EH (cell line): ENCODE measurements around the gene TMOD1.
A peak's percentile ranks its signal among the peaks of the same experiment; 100 is the strongest.

Source experiments
- DNase-seq: peaks from one replicate; pipeline ENCODE4 v3.0.0-alpha.2; 2015; ENCODE audit warnings: low read depth

The TMOD1 gene

GRCh38 chr9:97518166-97518908, 16.9 kb downstream of the TMOD1 start:
- no peak for DNase-seq

DNA sequence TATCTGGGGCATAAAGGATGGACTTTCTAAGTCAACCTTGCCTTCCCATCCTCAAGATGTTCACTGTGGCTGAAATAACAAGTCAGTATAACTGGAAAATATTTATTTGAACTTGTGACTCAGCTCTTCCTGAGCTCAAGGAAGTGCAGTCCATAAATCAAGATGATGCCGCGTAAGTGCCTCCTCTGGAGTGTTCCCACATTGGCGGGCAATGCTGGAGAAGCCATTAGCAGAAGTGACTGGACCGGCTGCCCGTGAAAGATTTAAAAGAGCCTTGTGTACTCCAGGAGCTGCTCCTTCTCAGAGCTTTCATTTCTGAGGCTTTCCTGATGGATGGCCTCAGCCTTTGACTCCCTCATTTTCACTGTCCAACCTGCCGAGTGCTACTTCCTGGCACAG, 17.4 kb downstream of the TMOD1 start:
- peak; percentile 91 for DNase-seq

DNA sequence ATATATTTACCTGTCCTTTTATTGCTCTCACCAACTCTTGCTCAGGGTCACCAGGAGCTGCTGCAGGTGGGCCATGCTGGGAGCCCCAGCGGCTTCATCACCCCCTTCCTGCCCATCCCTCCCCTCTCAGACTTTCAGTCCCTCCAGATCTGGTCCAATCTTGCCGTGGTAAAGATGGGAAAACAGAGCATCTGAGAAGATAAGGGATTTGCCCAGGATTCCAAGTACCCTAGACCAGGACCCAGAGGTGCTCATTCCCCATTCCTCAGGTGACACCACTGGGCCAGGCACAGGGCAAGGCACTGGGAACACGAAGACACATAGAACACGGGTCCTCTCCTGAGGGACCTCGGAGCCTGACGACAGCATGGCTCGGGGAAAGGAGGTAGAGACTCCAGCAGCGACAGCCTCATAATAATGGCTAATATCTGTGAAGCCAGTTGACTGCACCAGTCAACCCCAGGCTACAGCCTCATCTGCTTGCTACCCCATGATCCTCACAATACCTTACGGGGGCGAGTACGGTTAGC, 18.0 kb downstream of the TMOD1 start:
- no peak for DNase-seq

DNA sequence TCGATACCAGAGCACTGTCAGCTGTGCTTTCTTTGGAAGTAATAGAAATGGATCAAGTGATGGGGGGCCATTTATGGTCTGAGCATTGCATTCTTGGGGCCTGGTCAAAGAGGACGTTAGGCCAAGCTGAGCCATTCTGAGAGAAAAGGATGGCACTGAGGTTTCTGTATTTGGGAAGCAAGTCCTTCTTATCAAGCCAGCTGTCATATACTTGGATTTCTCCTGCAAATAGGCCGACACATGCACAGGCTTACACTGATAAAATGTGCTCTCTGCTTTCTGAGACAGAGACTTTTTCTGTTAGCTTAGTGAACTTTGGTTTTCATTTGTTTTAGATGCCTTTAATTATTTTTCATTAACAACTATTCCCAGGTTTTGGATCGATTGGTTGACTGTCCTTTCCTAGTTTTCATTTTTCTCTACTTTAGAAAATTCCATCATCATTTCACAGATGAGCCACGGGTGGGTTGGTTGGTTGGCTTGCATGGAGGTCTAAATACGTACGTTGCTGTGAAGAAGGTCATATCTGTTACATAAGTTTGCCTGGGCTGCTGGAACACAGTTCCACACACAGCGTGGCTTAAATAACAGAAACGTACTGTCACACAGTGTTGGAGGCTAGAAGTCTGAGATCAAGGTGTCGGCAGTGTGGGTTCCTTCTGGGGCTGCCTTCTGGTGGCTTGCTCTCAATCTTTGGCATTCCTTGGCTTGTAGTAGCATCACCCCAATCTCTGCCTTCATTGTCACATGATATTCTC, 20.3 kb downstream of the TMOD1 start:
- no peak for DNase-seq

- DNase-seq, result no peak
Observed at GRCh38 chr9:97524424-97524823, 23.0 kb downstream of the TMOD1 start.

DNA sequence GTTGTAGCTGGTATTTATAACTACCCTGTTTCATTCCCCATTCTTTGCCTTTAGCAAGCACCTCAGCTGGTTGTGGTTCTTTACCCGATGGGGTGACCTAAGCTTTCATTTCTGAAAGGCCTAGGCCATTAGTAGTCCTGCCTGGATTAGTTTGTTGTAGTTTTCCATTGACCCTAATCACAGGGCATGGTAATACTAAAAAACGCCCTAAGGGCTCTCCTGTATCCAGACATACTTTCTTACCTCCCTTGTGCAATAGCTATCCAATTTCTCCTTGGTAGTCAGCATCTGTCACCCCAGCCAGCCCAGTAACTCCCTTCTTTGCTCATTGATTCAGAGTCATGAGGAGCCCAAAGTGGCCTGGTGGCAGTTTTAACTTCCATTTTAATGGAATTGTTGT, 24.0 kb downstream of the TMOD1 start:
- DNase-seq, result peak; percentile 74

DNA sequence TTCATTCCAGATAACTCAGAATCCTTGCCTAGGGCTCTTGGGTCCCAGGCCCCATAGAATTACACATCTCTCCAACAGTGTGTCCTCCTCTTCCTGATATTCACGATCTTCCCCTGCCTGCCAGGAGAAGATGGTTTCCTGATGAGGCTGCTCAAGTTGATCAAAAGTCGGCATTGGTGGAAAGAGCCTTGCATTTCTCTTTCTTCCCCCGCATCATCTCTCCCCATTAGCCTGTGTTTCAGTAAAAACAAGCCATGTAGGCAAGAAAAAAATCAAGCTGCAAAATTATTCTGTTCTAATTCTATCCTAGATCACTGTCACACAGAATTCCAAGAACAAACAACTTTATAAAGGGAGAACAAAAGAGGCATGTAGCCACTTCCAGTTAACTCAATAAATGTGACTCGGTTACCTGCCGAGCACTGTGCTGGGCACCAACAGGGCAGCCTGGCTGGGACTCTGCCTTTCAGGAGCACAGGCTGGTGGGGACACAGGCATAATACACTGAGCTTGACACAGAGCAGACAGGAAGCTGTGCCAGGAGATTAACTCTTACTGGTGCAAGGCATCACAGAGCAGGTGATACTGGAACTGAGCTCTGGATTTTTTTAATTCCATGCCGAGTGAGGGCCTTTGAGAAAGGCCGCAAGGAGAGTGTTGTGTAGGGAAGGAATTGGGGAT, 25.6 kb downstream of the TMOD1 start:
- no peak for DNase-seq

DNA sequence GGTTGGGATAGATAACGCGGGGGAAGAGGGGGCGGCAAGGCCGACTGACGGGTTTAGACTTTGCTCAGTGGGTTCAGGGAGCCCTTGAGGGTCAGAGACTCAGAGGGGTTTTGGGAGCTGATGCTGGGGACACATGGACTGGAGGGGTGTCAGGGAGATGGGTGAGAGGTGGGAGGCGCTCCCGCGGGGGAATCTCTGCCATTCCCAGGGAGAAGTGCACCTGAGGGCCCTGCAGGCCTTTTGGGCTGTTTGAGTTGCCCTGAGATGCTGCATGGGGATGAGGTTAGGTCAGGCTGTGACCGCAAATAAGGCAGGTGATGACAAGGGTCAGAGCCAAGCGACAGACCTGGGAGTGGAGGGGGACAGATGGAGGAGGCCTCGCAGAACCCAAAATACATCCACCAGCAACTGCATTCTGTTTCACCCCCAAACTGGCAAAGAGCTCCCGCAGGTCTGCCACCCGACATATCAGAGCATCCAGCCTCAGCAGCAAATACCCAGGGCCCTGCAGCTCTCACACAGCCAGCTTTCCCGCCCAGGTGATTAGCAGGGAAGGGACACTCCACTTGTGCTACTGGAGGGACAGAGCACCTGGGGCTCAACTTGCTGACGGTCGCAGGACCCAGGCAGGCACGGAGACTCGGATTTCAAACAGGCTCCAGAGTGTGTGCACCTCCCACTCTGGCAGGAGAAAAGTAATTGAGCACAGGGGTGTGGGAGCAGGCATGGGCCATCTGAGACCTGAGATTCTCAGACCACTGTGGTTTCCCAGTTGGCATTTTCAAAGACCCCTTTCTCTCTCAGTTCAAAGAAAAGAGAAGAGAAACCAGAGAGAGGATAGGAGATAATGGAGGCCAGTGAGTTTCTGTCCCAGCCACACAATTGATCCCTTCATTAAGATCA, 26.4 kb downstream of the TMOD1 start:
- DNase-seq, result no peak

- DNase-seq, result no peak
Observed at GRCh38 chr9:97528529-97529230, 27.2 kb downstream of the TMOD1 start.

- peak; percentile 44 for DNase-seq
Observed at GRCh38 chr9:97529363-97530076, 28.1 kb downstream of the TMOD1 start.

- no peak for DNase-seq
Observed at GRCh38 chr9:97531888-97532376, 30.5 kb downstream of the TMOD1 start.

- DNase-seq, result no peak
Observed at GRCh38 chr9:97534185-97534584, 32.7 kb downstream of the TMOD1 start.

DNA sequence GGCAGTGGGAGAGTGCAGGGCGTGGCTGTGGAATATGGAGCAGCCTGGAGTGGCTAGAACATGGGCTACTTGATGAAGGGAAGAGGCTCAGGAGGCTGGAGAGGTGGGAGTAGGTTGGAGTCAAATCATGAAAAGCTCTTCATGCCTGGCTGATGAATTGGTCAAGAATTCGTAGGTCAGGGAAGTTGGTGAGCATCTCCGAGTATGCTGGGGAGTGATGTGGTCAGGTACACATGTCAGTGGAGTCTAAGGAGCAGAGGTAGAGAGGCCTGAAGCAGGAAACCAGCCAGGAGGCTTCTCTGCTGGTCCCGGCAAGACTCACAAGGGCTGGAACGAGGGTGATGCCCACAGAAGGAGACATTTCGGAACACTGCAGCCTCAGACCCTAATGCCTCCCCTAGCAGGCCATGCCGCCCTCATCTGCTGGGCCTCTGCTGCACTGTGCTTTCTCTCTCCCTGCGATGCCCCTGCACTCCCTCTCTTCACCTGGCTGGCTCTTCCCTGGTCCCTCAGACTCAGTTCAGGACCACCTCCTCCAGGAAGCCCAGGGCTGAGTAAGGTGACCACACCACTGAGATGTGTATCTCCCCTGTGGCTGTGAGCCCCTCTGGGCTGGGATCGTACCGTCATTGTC, 33.6 kb downstream of the TMOD1 start:
- DNase-seq, result no peak

DNA sequence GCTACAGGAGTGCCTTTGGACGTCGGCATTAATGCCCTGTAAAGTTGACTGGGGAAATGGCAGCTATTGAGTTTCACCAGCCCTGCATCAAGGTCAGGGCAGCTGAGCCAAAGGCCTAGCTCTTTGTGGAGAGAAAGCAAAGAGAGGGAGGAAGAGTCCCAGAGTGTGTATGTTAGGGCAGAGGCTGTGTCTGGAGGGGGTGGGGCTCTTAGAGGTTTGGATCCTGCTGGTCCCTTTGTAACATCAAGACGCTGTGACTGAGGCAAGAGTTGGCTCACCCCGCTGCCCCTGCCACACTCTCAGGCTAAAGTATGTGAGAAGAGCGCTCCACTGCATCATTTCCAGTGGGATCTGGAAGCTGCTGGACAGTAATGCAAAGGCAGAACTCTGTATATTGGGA, 34.3 kb downstream of the TMOD1 start:
- DNase-seq, result no peak

GRCh38 chr9:97536480-97536879, 35.0 kb downstream of the TMOD1 start:
- DNase-seq, result no peak

DNA sequence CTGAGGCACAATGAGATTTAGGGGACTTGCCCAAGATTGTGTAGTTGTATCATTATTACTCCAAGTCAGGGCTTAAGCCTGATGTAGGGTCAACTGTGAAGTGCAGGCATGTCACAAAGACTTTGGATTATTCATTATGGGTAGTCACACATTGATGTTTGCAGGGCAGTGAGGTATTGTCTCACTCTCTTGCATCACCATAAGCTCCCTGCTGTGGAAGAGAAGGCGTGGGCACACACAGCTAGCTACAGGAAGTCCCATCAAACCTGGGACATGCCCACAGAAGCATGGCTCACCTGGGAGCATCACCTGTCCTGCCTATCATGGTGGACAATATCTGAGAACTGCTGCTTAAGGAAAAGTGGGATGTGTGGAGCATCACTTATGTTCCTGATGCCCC, 42.1 kb downstream of the TMOD1 start:
- no peak for DNase-seq

DNA sequence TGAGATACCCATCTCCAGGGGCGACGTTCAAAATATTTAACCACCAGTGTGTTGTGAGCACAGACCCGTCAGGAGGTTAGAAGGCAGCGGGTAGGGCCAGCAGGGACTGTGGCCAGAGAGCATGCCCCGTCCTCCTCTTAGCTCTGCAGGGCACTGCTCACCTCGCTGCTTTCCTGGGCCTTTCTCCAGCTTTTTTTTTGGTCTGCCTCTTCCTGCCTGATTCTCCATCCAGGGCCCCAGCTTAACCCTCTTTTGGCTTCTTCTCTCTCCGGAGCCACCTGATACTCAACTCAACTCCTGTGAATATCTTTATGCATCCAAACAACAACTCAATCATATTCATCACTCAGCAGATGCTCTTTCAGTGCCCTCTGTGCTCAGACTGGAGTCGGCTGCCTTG, 44.0 kb downstream of the TMOD1 start:
- DNase-seq, result no peak

- no peak for DNase-seq
Observed at GRCh38 chr9:97547098-97547829, 45.8 kb downstream of the TMOD1 start.

DNA sequence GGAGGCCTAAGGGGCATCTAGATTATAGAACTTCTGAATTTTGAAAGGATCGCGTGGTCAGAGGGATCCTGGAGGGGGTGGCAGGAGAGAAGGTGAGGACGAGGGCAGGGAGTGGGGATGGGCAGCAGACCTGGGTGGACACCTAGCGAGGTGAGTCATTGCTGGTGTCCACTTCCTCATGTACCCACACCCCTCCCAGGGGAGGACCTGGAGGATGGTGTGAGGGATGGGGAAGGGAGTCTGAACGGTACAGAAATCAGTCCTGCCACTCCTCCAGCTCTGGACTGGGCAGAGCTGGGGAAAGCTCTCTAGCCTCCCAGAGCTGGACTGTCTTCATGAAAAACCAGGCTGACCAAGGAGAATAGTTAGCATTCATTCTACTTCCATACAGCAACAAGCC, 46.9 kb downstream of the TMOD1 start:
- DNase-seq, result no peak
